BLaER1 (cell line): Measurements from ENCODE around the gene PAQR3.

Source experiments
- H3K27ac ChIP-seq: shearing (Covaris generic); formaldehyde crosslinking; 2 replicates; pipeline ENCODE4 v1.8.1; 2022
- H3K27me3 ChIP-seq: shearing (Covaris generic); formaldehyde crosslinking; 2 replicates; pipeline ENCODE4 v1.8.1; 2022
- H3K36me3 ChIP-seq: shearing (Covaris generic); formaldehyde crosslinking; 2 replicates; pipeline ENCODE4 v1.8.1; 2022
- H3K4me1 ChIP-seq: shearing (Covaris generic); formaldehyde crosslinking; 2 replicates; pipeline ENCODE4 v1.8.1; 2022
- H3K4me2 ChIP-seq: shearing (Covaris generic); formaldehyde crosslinking; 2 replicates; pipeline ENCODE4 v1.8.1; 2022
- H3K4me3 ChIP-seq: shearing (Covaris generic); formaldehyde crosslinking; 2 replicates; pipeline ENCODE4 v1.8.1; 2022
- H3K9ac ChIP-seq: shearing (Covaris generic); formaldehyde crosslinking; 2 replicates; pipeline ENCODE4 v1.8.1; 2022
- H3K9me3 ChIP-seq: shearing (Covaris generic); formaldehyde crosslinking; 2 replicates; pipeline ENCODE4 v1.8.1; 2022
- H4K20me1 ChIP-seq: shearing (Covaris generic); formaldehyde crosslinking; 2 replicates; pipeline ENCODE4 v1.8.1; 2022
- Cebpa-rat ChIP-seq: shearing (Covaris generic); IDR thresholded peaks from 2 replicates; pipeline ENCODE4 v1.8.1; 2022

Gene PAQR3, protein sequence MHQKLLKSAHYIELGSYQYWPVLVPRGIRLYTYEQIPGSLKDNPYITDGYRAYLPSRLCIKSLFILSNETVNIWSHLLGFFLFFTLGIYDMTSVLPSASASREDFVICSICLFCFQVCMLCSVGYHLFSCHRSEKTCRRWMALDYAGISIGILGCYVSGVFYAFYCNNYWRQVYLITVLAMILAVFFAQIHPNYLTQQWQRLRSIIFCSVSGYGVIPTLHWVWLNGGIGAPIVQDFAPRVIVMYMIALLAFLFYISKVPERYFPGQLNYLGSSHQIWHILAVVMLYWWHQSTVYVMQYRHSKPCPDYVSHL

DNA sequence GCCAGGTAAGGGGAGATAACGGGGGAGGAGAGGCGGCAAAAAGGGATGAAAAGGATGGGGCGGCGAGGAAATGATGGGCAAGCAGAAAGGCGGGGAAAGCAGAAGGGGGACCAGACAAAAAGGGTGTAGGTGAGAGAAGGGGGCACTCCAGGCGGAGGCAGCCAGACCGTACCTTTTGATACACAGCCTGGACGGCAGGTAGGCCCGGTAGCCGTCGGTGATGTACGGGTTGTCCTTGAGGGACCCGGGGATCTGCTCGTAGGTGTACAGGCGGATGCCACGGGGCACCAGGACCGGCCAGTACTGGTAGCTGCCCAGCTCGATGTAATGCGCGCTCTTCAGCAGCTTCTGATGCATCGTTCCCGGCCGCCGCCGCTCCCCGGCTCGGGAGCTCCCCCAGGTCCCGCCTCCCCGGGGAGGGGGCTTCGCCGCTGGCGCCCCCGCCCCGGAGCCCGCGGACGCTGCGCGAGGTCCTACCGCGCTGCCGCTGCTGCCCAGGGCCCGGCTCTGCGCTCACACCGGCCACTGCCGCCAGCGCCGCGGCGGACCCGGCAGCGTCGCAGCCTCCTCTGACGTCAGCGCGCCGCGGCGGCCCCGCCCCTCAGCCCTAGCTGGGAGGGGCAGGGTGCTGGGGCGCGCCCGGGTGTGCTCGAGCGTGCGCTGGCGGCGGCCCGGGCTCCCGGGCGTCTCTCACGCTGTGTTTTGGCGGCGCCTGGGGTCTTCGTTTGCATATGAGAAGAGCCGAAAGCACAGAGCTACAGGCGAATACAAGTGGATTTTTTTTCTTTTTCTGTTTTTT lies at the start of gene PAQR3:
Gene PAQR3 (minus strand): TSS at position 571 of the 799 bp plus-strand sequence. CDS start 214 bp downstream, at position 357.
- no peak for TF ChIP-seq Cebpa-rat
- peak within 1 kb of the TSS; percentile 76 for H3K27ac ChIP-seq
- peaks cover 22% of the 10 kb centered on the region for H3K4me1 ChIP-seq
- no peaks in the 10 kb centered on the region for H4K20me1 ChIP-seq
- no peaks in the 10 kb centered on the region for H3K27me3 ChIP-seq
- H3K36me3 ChIP-seq: no peaks in the 10 kb centered on the region
- peak within 1 kb of the TSS; percentile 94 for H3K4me3 ChIP-seq
- no peaks in the 10 kb centered on the region for H3K9me3 ChIP-seq
- peak within 1 kb of the TSS; percentile 90 for H3K4me2 ChIP-seq
- peak within 1 kb of the TSS; percentile 84 for H3K9ac ChIP-seq

DNA sequence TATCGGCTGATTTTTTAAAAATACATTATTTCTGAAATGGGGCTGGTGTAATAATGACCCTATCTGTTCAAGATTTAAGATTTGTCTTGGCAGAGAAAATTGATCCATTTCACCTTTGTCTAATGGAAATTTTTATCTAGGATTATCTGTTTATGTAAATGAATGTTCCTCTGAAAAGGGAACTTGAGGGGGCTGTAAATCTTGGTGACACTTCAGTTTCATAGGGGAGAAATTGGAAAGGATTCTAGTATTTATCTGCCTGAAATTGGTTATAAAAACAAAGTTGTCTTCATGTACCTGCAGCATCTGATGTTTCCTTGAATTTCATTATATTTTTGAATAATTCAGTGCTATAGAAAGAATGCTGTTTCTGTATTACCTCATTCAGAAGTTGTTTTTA lies 48.4 kb upstream of the PAQR3 start:
- Histone ChIP-seq H3K36me3 (no peaks in the 10 kb centered on the region), H3K4me2 (no peak overlapping the region), H4K20me1 (no peaks in the 10 kb centered on the region), H3K27ac (no peak overlapping the region), H3K27me3 (no peaks in the 10 kb centered on the region), H3K4me1 (no peaks in the 10 kb centered on the region), H3K9ac (no peak overlapping the region), H3K9me3 (no peaks in the 10 kb centered on the region), H3K4me3 (no peak overlapping the region)
- no peak for TF ChIP-seq Cebpa-rat

DNA sequence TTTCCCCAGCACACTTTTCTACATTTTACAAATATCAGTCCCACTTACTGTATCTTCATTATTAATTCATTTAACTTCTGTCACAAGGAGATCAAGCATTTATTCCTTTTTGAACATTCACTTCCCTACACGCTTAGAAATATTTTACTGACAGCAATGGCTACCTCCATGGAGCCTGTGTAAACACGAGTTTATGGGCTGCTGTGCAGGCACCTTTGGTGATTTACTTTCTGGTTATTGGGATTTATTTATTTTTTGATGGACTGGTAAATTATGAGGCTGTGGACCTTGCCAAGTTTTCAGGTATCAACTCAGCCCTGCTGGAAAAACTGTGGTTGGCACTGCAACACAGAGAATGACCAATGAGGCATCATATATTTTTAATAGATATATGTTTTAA lies 45.4 kb upstream of the PAQR3 start:
- H3K4me2 ChIP-seq: no peak overlapping the region
- no peaks in the 10 kb centered on the region for H3K4me1 ChIP-seq
- no peaks in the 10 kb centered on the region for H3K27me3 ChIP-seq
- no peak overlapping the region for H3K27ac ChIP-seq
- H3K9ac ChIP-seq: no peak overlapping the region
- no peaks in the 10 kb centered on the region for H3K9me3 ChIP-seq
- no peak overlapping the region for H3K4me3 ChIP-seq
- no peaks in the 10 kb centered on the region for H4K20me1 ChIP-seq
- TF ChIP-seq Cebpa-rat: no peak
- no peaks in the 10 kb centered on the region for H3K36me3 ChIP-seq

DNA sequence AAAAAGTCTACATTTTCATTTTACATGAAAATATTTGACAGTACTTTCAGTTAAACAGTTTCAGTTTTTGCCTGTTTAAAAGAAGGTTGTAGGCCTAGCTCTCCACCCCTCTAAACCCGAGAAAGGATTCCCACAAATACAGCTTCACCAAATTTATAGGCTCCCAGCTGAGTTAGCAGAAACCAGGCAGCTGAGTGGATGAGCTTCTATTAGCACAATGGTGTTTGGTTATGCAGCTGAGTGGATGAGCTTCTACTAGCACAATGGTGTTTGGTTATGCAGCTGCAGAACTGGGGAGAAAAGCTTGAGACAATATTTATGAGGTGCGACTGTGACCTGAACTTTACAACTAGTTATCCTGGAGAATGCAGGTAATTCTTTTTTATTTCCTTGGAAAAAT lies 36.6 kb upstream of the PAQR3 start:
- no peak overlapping the region for H3K4me2 ChIP-seq
- TF ChIP-seq Cebpa-rat: no peak
- no peaks in the 10 kb centered on the region for H4K20me1 ChIP-seq

DNA sequence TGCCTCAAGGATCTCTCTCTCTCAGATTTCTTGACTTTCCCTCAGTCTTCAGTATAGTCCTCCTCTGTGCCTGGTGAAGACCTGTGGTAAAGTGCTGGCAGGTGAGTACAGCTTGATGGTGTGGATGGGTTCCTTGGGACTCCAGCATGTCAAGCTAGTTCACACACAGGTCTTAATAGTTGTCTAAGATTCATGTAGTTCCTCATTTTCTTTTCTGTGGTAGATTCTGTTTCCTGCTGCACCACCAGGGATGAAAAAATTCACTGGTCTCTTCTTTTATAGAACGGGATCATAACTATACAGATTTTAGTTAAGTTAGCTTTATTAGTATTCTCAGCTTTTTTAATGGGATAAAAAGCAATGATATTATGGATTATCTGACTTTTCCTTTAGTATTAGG lies 32.5 kb upstream of the PAQR3 start:
- Histone ChIP-seq H3K27ac (no peak overlapping the region), H3K9ac (no peak overlapping the region), H3K36me3 (no peaks in the 10 kb centered on the region), H4K20me1 (no peaks in the 10 kb centered on the region), H3K9me3 (no peaks in the 10 kb centered on the region), H3K27me3 (no peaks in the 10 kb centered on the region), H3K4me2 (no peak overlapping the region), H3K4me1 (0 out of 2 replicates have a peak, but pooled peaks cover 3% of the 10 kb centered on the region), H3K4me3 (no peak overlapping the region)
- no peak for TF ChIP-seq Cebpa-rat

More for the DNA sequence above, 36.6 kb upstream of the PAQR3 start:
- Histone ChIP-seq H3K27ac (no peak overlapping the region), H3K36me3 (no peaks in the 10 kb centered on the region), H3K4me1 (0 out of 2 replicates have a peak, but pooled peaks cover 3% of the 10 kb centered on the region), H3K9ac (no peak overlapping the region), H3K4me3 (no peak overlapping the region), H3K9me3 (no peaks in the 10 kb centered on the region), H3K27me3 (no peaks in the 10 kb centered on the region)

DNA sequence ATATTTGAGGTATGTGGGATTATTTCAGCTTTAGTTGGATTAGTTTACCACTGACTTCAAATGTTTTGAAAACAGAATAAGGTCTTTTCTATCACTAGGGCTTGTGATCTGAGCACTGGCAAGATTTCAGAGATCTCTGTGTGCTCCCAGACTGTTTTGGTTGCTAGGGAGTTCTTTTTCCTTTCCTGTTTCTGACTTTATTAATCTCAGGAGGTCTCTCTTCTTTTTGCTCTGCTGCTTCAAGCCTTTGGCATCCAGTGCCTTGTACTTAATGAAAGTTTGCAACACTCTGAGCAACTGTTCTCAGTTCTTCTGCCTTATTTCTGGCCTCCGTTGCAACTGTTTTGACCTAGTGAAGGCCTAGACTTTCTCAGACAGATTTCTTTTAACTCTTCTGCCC lies 32.1 kb upstream of the PAQR3 start:
- Histone ChIP-seq H3K9ac (no peak overlapping the region), H3K4me2 (no peak overlapping the region), H3K9me3 (no peaks in the 10 kb centered on the region), H3K4me1 (0 out of 2 replicates have a peak, but pooled peaks cover 3% of the 10 kb centered on the region), H3K27ac (no peak overlapping the region), H3K36me3 (no peaks in the 10 kb centered on the region), H3K27me3 (no peaks in the 10 kb centered on the region), H4K20me1 (no peaks in the 10 kb centered on the region), H3K4me3 (no peak overlapping the region)
- no peak for TF ChIP-seq Cebpa-rat

DNA sequence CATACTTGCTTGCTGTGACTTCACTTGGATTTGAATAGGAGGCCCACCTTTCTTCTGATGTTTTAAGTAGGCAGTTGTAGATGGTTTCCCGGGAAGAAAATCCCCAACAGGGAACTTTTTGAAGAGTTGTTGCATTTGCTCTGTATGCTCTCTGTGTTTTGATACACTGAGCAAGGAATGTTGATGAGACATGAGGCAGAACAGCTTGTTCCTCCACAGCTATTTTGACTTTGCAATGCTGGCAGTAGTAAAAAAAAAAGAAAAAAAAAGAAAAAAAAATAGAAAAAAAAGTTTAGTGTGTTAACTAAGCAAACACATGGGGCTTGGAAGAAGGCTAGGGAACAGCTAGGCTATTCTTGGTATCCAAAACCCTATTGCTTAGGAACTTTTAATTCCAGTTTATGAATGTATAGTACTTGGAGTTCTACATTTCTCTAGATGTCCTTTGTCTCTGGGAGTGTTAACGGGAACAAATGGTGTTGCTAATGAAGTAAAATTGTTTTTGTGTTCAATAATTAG lies 23.4 kb upstream of the PAQR3 start:
- H3K4me1 ChIP-seq: no peaks in the 10 kb centered on the region
- no peak overlapping the region for H3K4me3 ChIP-seq
- H3K27ac ChIP-seq: no peak overlapping the region
- H3K9ac ChIP-seq: no peak overlapping the region
- H4K20me1 ChIP-seq: no peaks in the 10 kb centered on the region
- no peak for TF ChIP-seq Cebpa-rat
- H3K36me3 ChIP-seq: no peaks in the 10 kb centered on the region
- no peak overlapping the region for H3K4me2 ChIP-seq
- no peaks in the 10 kb centered on the region for H3K27me3 ChIP-seq
- no peaks in the 10 kb centered on the region for H3K9me3 ChIP-seq

DNA sequence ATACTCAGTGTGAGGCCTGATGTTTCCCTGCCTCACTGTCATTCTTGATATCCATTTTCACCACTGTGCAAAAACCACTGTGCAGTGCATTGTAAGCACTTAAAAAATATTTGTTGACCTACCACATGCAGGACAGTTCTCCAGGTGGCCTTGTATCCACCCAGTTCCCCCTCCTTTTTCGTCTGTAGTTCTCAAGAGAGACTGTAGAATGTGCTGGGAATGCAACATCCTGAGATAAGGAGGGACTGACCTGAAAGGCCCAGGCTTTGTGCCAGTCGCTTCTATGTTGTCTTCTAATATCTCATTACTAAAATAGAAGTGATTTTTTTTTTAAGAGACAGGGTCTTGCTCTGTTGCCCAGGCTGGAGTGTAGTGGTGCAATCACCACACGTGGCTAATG lies 21.7 kb upstream of the PAQR3 start:
- Histone ChIP-seq H3K36me3 (no peaks in the 10 kb centered on the region), H3K27ac (no peak overlapping the region), H3K9ac (no peak overlapping the region), H4K20me1 (no peaks in the 10 kb centered on the region), H3K9me3 (no peaks in the 10 kb centered on the region), H3K27me3 (no peaks in the 10 kb centered on the region), H3K4me1 (no peaks in the 10 kb centered on the region), H3K4me2 (no peak overlapping the region), H3K4me3 (no peak overlapping the region)
- no peak for TF ChIP-seq Cebpa-rat

DNA sequence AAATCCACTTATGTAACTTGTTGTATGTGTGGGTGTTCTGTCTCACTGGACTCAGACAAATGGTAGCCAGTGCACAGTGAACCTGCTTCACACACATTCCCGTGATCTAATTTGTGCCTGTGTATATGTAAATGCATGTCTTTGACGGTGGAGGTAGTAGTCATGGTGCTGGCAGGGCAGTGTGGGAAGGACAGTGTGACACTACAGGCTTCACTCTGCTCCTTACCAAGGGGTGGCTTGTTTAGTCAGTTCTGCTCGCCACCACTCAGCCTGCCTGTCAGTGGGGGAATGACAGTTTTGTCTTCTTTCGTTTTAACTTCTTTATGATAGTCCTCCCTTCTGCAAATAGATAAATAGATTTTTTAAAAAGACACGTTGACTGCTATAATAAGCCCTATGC lies 17.7 kb upstream of the PAQR3 start:
- no peak overlapping the region for H3K27ac ChIP-seq
- H3K36me3 ChIP-seq: no peaks in the 10 kb centered on the region
- H3K27me3 ChIP-seq: no peaks in the 10 kb centered on the region
- H4K20me1 ChIP-seq: no peaks in the 10 kb centered on the region
- H3K4me1 ChIP-seq: no peaks in the 10 kb centered on the region
- H3K9ac ChIP-seq: no peak overlapping the region
- no peak overlapping the region for H3K4me2 ChIP-seq
- no peak for TF ChIP-seq Cebpa-rat
- H3K9me3 ChIP-seq: no peaks in the 10 kb centered on the region
- H3K4me3 ChIP-seq: no peak overlapping the region
